Measurements from ENCODE around the gene KLHDC4.

DNA sequence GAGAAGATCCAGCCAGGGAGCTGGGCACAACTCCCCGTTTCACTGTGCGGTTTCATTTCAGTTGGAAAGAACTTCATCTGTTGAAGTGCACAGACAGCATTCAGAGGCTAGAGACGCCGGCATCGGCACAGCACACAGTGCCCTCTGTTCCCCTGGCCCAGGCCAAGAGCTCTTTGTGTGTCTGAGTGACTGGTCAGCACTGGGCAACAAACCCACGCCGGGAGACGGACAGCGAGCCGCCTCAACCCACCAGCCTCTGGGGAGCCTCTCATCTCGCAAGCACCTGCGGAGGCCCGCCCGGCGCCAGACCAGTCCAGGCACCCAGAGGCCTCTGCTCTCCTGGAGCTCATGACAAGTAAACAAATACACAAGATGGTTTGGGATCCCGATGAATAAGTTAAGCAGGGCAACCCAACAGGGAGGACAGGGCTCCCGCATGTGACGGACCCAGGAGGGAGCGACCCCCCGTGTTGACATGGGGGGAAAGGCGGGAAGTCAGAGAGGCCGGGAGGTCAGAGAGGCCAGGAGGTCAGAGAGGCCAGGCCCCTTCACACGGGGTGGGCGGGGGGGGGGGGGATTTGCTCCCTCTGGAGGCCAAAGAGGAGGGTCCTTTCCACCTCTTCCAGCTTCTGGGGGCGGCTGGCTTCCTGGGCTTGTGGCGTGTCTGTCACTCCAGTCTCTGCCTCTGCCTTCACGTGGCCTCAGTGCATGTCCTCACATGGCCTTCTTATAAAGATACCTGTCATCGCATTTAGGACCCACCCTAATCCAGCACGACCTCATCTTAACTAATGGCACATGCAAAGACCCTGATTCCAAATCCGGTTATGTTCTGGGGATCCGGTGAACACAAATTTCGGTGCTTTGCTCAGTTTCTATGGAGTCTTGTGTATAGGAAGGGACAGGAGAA lies 25.8 kb upstream of the KLHDC4 start:
- TF ChIP-seq, protein P1, sequence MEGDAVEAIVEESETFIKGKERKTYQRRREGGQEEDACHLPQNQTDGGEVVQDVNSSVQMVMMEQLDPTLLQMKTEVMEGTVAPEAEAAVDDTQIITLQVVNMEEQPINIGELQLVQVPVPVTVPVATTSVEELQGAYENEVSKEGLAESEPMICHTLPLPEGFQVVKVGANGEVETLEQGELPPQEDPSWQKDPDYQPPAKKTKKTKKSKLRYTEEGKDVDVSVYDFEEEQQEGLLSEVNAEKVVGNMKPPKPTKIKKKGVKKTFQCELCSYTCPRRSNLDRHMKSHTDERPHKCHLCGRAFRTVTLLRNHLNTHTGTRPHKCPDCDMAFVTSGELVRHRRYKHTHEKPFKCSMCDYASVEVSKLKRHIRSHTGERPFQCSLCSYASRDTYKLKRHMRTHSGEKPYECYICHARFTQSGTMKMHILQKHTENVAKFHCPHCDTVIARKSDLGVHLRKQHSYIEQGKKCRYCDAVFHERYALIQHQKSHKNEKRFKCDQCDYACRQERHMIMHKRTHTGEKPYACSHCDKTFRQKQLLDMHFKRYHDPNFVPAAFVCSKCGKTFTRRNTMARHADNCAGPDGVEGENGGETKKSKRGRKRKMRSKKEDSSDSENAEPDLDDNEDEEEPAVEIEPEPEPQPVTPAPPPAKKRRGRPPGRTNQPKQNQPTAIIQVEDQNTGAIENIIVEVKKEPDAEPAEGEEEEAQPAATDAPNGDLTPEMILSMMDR (IDR thresholded peaks at IDR 0.05; ENCODE audit: borderline replicate concordance, extremely low read depth, low read length, poor library complexity, severe bottlenecking), result no peak
- no peak for TF ChIP-seq EZH2 (IDR thresholded peaks at IDR 0.05; ENCODE audit: borderline replicate concordance, low read depth, low read length, severe bottlenecking)

Data from DND-41 (cell line).